Sigmoid colon (tissue), 7 donors: ENCODE measurements around the gene SH3TC2. TPM values are rescaled to one million over a fixed set of nuclear protein-coding genes. Genes with fewer than 3 reads are reported as not detected.

Source experiments
- DNase-seq: peaks from one replicate; pipeline ENCODE4 v3.0.0-alpha.2; 2019
- H3K27ac ChIP-seq, 4 donors: fragments of 200-600 bp; sonication (generic); one replicate each; pipeline ENCODE4 v1.5.1; 2016 to 2019; ENCODE audit warnings: mild to moderate bottlenecking in 1 of 4
- H3K27me3 ChIP-seq, 3 donors: fragments of 200-600 bp; sonication (generic); one replicate each; pipeline ENCODE4 v1.5.1; 2019; ENCODE audit warnings: mild to moderate bottlenecking in 1 of 3
- H3K36me3 ChIP-seq, 4 donors: fragments of 200-600 bp; sonication (generic); one replicate each; pipeline ENCODE4 v1.5.1; 2016 to 2019
- H3K4me1 ChIP-seq, 4 donors: fragments of 200-600 bp; sonication (generic); one replicate each; pipeline ENCODE4 v1.5.1; 2017 to 2019
- H3K4me3 ChIP-seq, 4 donors: fragments of 200-600 bp; sonication (generic); one replicate each; pipeline ENCODE4 v1.5.1; 2017 to 2019; ENCODE audit warnings: mild to moderate bottlenecking in 2 of 4, moderate library complexity in 1 of 4
- H3K9me3 ChIP-seq, 4 donors: fragments of 200-600 bp in 3 of 4; sonication (generic) in 3 of 4; one replicate each; pipeline versions ENCODE4 v1.5.1 to v1.6.1; 2013 to 2019
- EP300 ChIP-seq, 4 donors: sonication (generic); formaldehyde crosslinking; IDR thresholded peaks; one replicate each; pipeline ENCODE4 v1.6.1; 2017; ENCODE audit warnings: antibody characterized with exemption in 4 of 4
- POLR2A ChIP-seq, 2 donors: fragments of 450-650 bp; IDR thresholded peaks; one replicate each; pipeline ENCODE4 v1.6.1; 2016; ENCODE audit warnings: antibody characterized with exemption in 2 of 2, mild to moderate bottlenecking in 2 of 2, moderate library complexity in 2 of 2
- POLR2AphosphoS5 ChIP-seq, 4 donors: sonication (generic); formaldehyde crosslinking; IDR thresholded peaks; one replicate each; pipeline ENCODE4 v1.6.1; 2017; ENCODE audit warnings: antibody characterized with exemption in 4 of 4
- WGBS, 2 donors: extraction: QIAGEN DNeasy Blood & Tissue Kit; methylation state at CpG; one replicate each; pipeline ENCODE4 v1.1.7; 2013; 5-methylcytosine and 5-hydroxymethylcytosine counted together
- intact Hi-C: fragments of 100-400 bp; cut with DNase I; formaldehyde crosslinking; loops from one replicate; pipeline ENCODE4 v1.15.1; 2023
- polyA plus RNA-seq, 3 donors: library from polyadenylated mRNA; stranded (reverse); fragments of 200-250 nt; gene quantifications; one replicate each; pipeline ENCODE4 v1.2.3, GENCODE V29; 2013
- total RNA-seq, 4 donors: library from RNA; depleted of rRNA; stranded (reverse); fragments of >200 nt; gene quantifications; one replicate each; pipeline ENCODE4 v1.1.0, GENCODE V29; 2016
- TF ChIP-seq, protein P1 (sequence below), 4 experiments: fragments of 450-650 bp in 3 of 4; fragments of 200-600 bp in 1 of 4; IDR thresholded peaks; one replicate each; pipeline ENCODE4 v1.5.1; 2016 to 2019; ENCODE audit warnings: antibody characterized with exemption in 4 of 4, mild to moderate bottlenecking in 3 of 4, moderate library complexity in 2 of 4
- donor health status: healthy with polysubstance abuse.
- donor health status: Bipolar disorder and iron deficiency.
- donor health status: healthy.

SH3TC2 gene
- total RNA-seq (1 to 10 TPM in 3 of 4 donors, under 1 TPM in 1; 0.66 to 8.3 (median 3.7) TPM), polyA plus RNA-seq (1 to 10 TPM in 1 of 3 donors, under 1 TPM in 1, not detected in 1; under 0.01 to 1.0 TPM)

DNA sequence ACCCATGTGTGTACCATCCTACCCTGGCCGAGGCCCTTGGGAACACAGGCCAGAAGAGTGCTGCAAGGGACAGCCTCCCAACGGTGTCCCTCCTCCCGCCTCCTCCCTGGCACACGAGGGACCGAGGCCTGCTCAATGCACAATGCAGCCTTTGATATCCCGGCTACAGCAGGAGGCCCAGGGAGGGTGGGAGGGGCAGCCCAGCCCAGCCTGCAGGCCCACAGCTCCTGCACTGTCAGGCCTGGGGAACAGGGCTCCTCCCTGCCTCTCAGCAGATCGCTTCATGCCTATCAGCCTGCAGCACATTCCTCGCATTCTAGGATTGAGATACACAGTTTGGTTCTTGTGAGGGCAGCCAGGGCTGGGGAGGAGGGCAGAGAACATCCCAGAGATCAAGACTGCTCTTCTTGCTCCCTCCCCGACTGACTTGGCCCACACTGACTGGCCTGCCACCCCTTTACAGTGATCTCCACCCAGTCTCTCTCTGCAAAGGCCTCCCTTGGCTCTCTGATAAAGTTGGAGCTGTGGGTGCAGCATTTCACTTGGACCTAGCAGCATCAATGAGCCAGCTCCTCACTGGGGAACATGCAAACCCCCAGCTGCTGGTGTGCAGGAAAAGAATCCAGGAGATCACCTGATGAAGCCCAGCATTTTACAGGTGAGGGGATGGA is at the start of gene SH3TC2:
SH3TC2 (minus strand) TSS at position 46 of the 671 bp plus-strand sequence; CDS start at position 6, 40 bp downstream.
- DNase-seq = peak; percentile 70
- Histone ChIP-seq H3K4me1 (peaks cover 0 to 19% (median 12%) of the 10 kb centered on the region in 4 donors), H3K9me3 (no peaks in the 10 kb centered on the region), H3K27ac (peak within 1 kb of the TSS; percentile 46 to 72 (median 56)), H3K36me3 (no peaks in the 10 kb centered on the region), H3K27me3 (no peaks in the 10 kb centered on the region), H3K4me3 (no peak within 1 kb of the TSS)
- TF ChIP-seq POLR2A (IDR thresholded peaks at IDR 0.05) (no peak), POLR2AphosphoS5 (IDR thresholded peaks at IDR 0.05) (no peak), EP300 (IDR thresholded peaks at IDR 0.05) (no peak)
- TF ChIP-seq, protein P1, sequence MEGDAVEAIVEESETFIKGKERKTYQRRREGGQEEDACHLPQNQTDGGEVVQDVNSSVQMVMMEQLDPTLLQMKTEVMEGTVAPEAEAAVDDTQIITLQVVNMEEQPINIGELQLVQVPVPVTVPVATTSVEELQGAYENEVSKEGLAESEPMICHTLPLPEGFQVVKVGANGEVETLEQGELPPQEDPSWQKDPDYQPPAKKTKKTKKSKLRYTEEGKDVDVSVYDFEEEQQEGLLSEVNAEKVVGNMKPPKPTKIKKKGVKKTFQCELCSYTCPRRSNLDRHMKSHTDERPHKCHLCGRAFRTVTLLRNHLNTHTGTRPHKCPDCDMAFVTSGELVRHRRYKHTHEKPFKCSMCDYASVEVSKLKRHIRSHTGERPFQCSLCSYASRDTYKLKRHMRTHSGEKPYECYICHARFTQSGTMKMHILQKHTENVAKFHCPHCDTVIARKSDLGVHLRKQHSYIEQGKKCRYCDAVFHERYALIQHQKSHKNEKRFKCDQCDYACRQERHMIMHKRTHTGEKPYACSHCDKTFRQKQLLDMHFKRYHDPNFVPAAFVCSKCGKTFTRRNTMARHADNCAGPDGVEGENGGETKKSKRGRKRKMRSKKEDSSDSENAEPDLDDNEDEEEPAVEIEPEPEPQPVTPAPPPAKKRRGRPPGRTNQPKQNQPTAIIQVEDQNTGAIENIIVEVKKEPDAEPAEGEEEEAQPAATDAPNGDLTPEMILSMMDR (IDR thresholded peaks at IDR 0.05) = no peak
- intact Hi-C loops = no loop called here
- 19 to 41% methylated on average over 9 of the region's 9 CpGs for WGBS, 2 donors

DNA sequence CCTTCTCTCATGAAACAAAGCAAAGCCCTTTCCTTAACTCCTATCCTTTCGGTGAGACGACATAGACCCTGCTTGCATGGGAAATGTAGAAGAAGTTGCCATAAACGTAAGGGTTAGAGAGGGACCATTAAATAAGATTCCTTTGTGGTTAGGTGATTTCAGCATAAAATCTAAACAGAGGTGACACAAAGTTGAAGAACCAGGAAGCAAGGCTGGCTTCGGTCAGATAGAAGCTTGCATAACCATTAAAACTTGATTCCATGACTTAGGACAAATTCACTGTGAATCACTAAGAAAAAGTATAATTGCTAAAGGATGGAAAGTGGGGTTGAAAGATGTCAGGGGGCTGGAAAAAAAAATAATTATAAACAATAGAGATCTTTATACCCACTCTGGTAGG is 47.5 kb upstream of the SH3TC2 start:
- 82 to 86% methylated on average over 4 of the region's 4 CpGs for WGBS, 2 donors
- intact Hi-C loops = loop anchor here (10.0 kb wide), 1 partner anchor 666 kb away; no protein-coding TSS in a partner anchor
- Histone ChIP-seq H3K36me3 (no peaks in the 10 kb centered on the region), H3K27me3 (no peaks in the 10 kb centered on the region), H3K9me3 (no peaks in the 10 kb centered on the region), H3K4me3 (no peak overlapping the region), H3K4me1 (peaks cover 0 to 4% (median 0%) of the 10 kb centered on the region in 4 donors), H3K27ac (no peak overlapping the region)
- TF ChIP-seq, protein P1 (IDR thresholded peaks at IDR 0.05) = no peak
- TF ChIP-seq EP300 (IDR thresholded peaks at IDR 0.05) (no peak), POLR2AphosphoS5 (IDR thresholded peaks at IDR 0.05) (no peak), POLR2A (IDR thresholded peaks at IDR 0.05) (no peak)
- no peak for DNase-seq

- WGBS, 2 donors = 92 to 95% methylated on average over 2 of the region's 2 CpGs
- intact Hi-C loops = no loop called here
- Histone ChIP-seq H3K36me3 (no peaks in the 10 kb centered on the region), H3K27ac (no peak overlapping the region), H3K27me3 (no peaks in the 10 kb centered on the region), H3K9me3 (no peaks in the 10 kb centered on the region), H3K4me1 (no peaks in the 10 kb centered on the region), H3K4me3 (no peak overlapping the region)
- no peak for TF ChIP-seq EP300 (IDR thresholded peaks at IDR 0.05)
- TF ChIP-seq, protein P1 (IDR thresholded peaks at IDR 0.05) = no peak
- no peak for DNase-seq
Observed at GRCh38 chr5:149108651-149109280, 45.9 kb upstream of the SH3TC2 start.

DNA sequence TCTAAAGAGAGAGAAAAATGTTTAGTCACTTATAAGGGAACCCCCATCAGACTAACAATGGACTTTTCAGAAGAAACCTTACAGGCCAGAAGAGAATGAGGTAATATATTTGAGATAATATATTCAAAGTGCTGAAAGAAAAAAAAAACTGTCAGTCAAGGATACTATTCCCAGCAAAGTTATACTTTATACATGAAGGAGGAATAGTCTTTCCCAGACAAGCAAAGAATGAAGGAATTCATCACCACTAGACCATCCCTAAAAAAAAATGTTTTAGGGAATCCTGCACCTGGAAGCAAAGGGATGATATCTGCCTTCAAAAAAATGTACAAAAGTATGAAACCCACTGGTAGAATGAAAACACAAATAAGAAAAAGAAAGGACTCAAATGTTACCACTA is 37.5 kb upstream of the SH3TC2 start:
- no peak for DNase-seq
- intact Hi-C loops = no loop called here
- no peak overlapping the region for H3K27ac ChIP-seq
- H3K4me1 ChIP-seq = no peaks in the 10 kb centered on the region
- H3K27me3 ChIP-seq = no peaks in the 10 kb centered on the region
- TF ChIP-seq POLR2AphosphoS5 (IDR thresholded peaks at IDR 0.05) (no peak), POLR2A (IDR thresholded peaks at IDR 0.05) (no peak), EP300 (IDR thresholded peaks at IDR 0.05) (no peak)
- TF ChIP-seq, protein P1 (IDR thresholded peaks at IDR 0.05) = no peak
- H3K36me3 ChIP-seq = no peaks in the 10 kb centered on the region
- no peak overlapping the region for H3K4me3 ChIP-seq
- peaks cover 0 to 14% (median 6%) of the 10 kb centered on the region in 4 donors for H3K9me3 ChIP-seq
